HepG2 (cell line): ENCODE data around the gene CD44. TPM values are rescaled to one million over a fixed set of nuclear protein-coding genes. Genes with fewer than 3 reads are reported as not detected.
"Not testable (repeated sequence)": the region's sequence is repeated elsewhere in the genome, so short reads cannot be mapped to it uniquely, and the experiment has no call there.

Source experiments
- ATAC-seq: fragments of 200-7000 bp; cut with Tn5 transposase; 3 replicates; pipeline ENCODE4 v1.9.1; 2020; ENCODE audit warnings: mild to moderate bottlenecking, moderate library complexity
- BruUV-seq: library from RNA; stranded (reverse); fragments of 400-500 nt; replicated peaks from 2 replicates; lab custom pipeline; 2021; lab: Mats Ljungman, UMichigan
- CTCF ChIA-PET: fragments of 300-600 bp; formaldehyde crosslinking; extraction: SDS; loops from one replicate; lab custom pipeline; 2021; ENCODE audit warnings: low total read pairs, inconsistent platforms, low intra/inter-chr PET ratio; lab: Yijun Ruan, JAX
- POLR2A ChIA-PET: fragments of 350-600 bp; sonication (Branson Sonifier 250); formaldehyde crosslinking; loops from one replicate; lab custom pipeline; 2020; ENCODE audit warnings: antibody characterized with exemption, inconsistent platforms; lab: Yijun Ruan, JAX
- DNase-seq: peaks from one replicate; pipeline ENCODE4 v3.0.0-alpha.2; 2015; ENCODE audit warnings: low spot score
- FAIRE-seq: peaks from 3 replicates; lab custom pipeline; 2011; peaks lifted over from hg19 to GRCh38; lab: Jason Lieb, UNC
- H2AFZ ChIP-seq: one replicate; pipeline ENCODE4 v1.6.1; 2011; ENCODE audit warnings: low read length, inconsistent platforms
- H3K27ac ChIP-seq: fragments of 300-600 bp; 3 replicates; pipeline ENCODE4 v1.8.0; 2011; ENCODE audit warnings: mixed run types, mild to moderate bottlenecking, mixed read lengths, low read length, inconsistent platforms; ENCODE audit not compliant: insufficient read depth; ENCODE audit errors: extremely low read length
- H3K27me3 ChIP-seq, 2 experiments: fragments of 200-600 bp in 1 of 2; 2 replicates in 1 of 2; 3 replicates in 1 of 2; pipeline versions ENCODE4 v1.6.0 to v1.8.0; 2011; ENCODE audit warnings: low read length in 2 of 2, mild to moderate bottlenecking in 2 of 2, moderate library complexity in 2 of 2, inconsistent platforms in 1 of 2; ENCODE audit not compliant: insufficient read depth in 2 of 2, control insufficient read depth in 1 of 2
- H3K36me3 ChIP-seq, 2 experiments: fragments of 200-600 bp in 1 of 2; replicated peaks in 1 of 2; 2 replicates in 1 of 2; 3 replicates in 1 of 2; pipeline versions ENCODE4 v1.5.1 to v1.8.0; 2011; ENCODE audit warnings: low read length in 2 of 2, inconsistent platforms in 1 of 2; ENCODE audit not compliant: insufficient read depth in 2 of 2, control insufficient read depth in 1 of 2
- H3K4me1 ChIP-seq: 2 replicates; pipeline ENCODE4 v1.5.1; 2012; ENCODE audit warnings: low read length, inconsistent platforms; ENCODE audit not compliant: insufficient read depth
- H3K4me2 ChIP-seq: 2 replicates; pipeline ENCODE4 v1.6.0; 2011; ENCODE audit warnings: low read depth, low read length, inconsistent platforms
- H3K4me3 ChIP-seq, 3 experiments: fragments of 200-600 bp in 1 of 3; sonication (generic), shearing (Covaris generic) in 1 of 3; replicated peaks in 1 of 3; 2 replicates each; pipeline ENCODE4 v1.5.1; 2011 to 2016; ENCODE audit warnings: low read length in 3 of 3, inconsistent platforms in 2 of 3, low read depth in 2 of 3, mild to moderate bottlenecking in 2 of 3, control low read depth in 1 of 3, mixed read lengths in 1 of 3; ENCODE audit not compliant: insufficient read depth in 1 of 3
- H3K79me2 ChIP-seq: one replicate; pipeline ENCODE4 v1.6.1; 2011; ENCODE audit warnings: low read length, inconsistent platforms; ENCODE audit not compliant: insufficient read depth
- H3K9ac ChIP-seq: 2 replicates; pipeline ENCODE4 v1.6.0; 2011; ENCODE audit warnings: mild to moderate bottlenecking, low read depth, low read length, inconsistent platforms; ENCODE audit not compliant: insufficient read depth
- H3K9me3 ChIP-seq: 2 replicates; pipeline ENCODE4 v1.5.1; 2012; ENCODE audit warnings: mild to moderate bottlenecking, low read length
- H4K20me1 ChIP-seq: 2 replicates; pipeline ENCODE4 v1.6.0; 2011; ENCODE audit warnings: inconsistent platforms, mild to moderate bottlenecking, low read length, moderate library complexity; ENCODE audit not compliant: insufficient read depth
- ARNTL ChIP-seq: sonication (generic); formaldehyde crosslinking; IDR thresholded peaks from 2 replicates; pipeline ENCODE4 v1.4.0; 2020; ENCODE audit warnings: mild to moderate bottlenecking, missing genetic modification reagents
- KLF13 ChIP-seq: sonication (generic); formaldehyde crosslinking; IDR thresholded peaks from 2 replicates; pipeline ENCODE4 v1.4.0; 2020; ENCODE audit warnings: mild to moderate bottlenecking, missing genetic modification reagents
- SPEN ChIP-seq: sonication (generic); formaldehyde crosslinking; IDR thresholded peaks from 2 replicates; pipeline ENCODE4 v1.5.1; 2020; ENCODE audit warnings: low read depth, mild to moderate bottlenecking, missing genetic modification reagents
- ZBTB38 ChIP-seq: sonication (generic); formaldehyde crosslinking; IDR thresholded peaks from 2 replicates; pipeline ENCODE4 v1.5.1; 2020; ENCODE audit warnings: mild to moderate bottlenecking, missing genetic modification reagents
- ZNF773 ChIP-seq: sonication (generic); formaldehyde crosslinking; IDR thresholded peaks from 2 replicates; pipeline ENCODE4 v1.4.0; 2020; ENCODE audit warnings: missing genetic modification reagents, borderline replicate concordance
- WGBS: methylation state at CpG from one replicate; pipeline ENCODE4 v1.1.6; 2017; ENCODE audit warnings: low lambda C conversion rate; 5-methylcytosine and 5-hydroxymethylcytosine counted together
- in situ Hi-C: cut with HindIII; loops from 2 replicates; pipeline ENCODE4 v1.10.0; 2017; ENCODE audit warnings: low pct_unique_long_range_greater_than_20kb; ENCODE audit not compliant: extremely low pct_ligation_motif_present
- intact Hi-C: fragments of 100-400 bp; cut with micrococcal nuclease; formaldehyde crosslinking; loops from one replicate; pipeline ENCODE4 v1.10.0; 2022; ENCODE audit not compliant: unreplicated experiment
- polyA plus RNA-seq, 8 experiments: library from polyadenylated mRNA; depleted of rRNA in 3 of 8; stranded (reverse) in 7 of 8; unstranded in 1 of 8; fragments of >200 nt; fragmentation: Illumina TruSeq in 4 of 8; extraction: Trizol in 4 of 8; gene quantifications; 2 replicates each; pipeline versions ENCODE4 v1.2.1 to v1.2.3, GENCODE V29; 2011 to 2016; ENCODE audit warnings: low read depth in 4 of 8, missing spikeins in 1 of 8, mixed read lengths in 1 of 8; ENCODE audit not compliant: insufficient read depth in 1 of 8
- total RNA-seq, 5 experiments: library from RNA; depleted of rRNA; stranded (reverse); fragments of >200 nt; fragmentation: Illumina TruSeq; extraction: Trizol; gene quantifications; 2 replicates each; pipeline ENCODE4 v1.2.3, GENCODE V29; 2016; ENCODE audit warnings: low read depth in 1 of 5
- TF ChIP-seq, protein P1 (sequence below), 2 experiments: sonication (generic) in 1 of 2; formaldehyde crosslinking in 1 of 2; IDR thresholded peaks; 2 replicates each; pipeline versions ENCODE4 v1.4.0 to v1.6.1; 2018 to 2020; ENCODE audit warnings: missing genetic modification reagents in 2 of 2, borderline replicate concordance in 1 of 2, low read depth in 1 of 2, mild to moderate bottlenecking in 1 of 2, missing biosample characterization in 1 of 2
- TF ChIP-seq, protein P2 (sequence below): sonication (generic); formaldehyde crosslinking; IDR thresholded peaks from 2 replicates; pipeline ENCODE4 v1.5.0; 2020; ENCODE audit warnings: mild to moderate bottlenecking, missing genetic modification reagents

The CD44 gene
- total and polyA plus RNA-seq, 2 of the 13 experiments (the other 11 are each of a cell fraction or from before 2014, with no cell fraction given): 0.02 to 0.11 TPM

DNA sequence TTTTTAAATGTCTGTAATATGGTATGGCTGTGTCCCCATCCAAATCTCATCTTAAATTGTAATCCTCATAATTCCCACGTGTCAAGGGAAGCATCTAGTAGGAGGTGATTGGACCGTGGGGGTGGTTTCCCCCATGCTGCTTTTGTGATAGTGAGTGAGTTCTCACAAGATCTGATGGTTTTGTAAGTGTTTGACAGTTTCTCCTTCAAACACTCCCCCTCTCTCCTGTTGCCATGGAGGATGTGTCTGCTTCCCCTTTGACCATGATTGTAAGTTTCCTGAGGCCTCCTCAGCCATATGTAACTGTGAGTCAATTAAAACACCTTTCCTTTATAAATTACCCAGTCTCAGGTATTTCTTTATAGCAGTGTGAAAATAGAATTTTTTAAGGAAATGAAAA is 31.1 kb upstream of the CD44 start:
- Histone ChIP-seq H3K79me2 (no peaks in the 10 kb centered on the region), H3K27me3 (peaks cover 0 to 3% of the 10 kb centered on the region in 2 experiments; a peak in 2 of 5 replicates), H3K9ac (no peak overlapping the region), H2AFZ (no peak overlapping the region), H3K36me3 (no peaks in the 10 kb centered on the region), H4K20me1 (no peaks in the 10 kb centered on the region), H3K9me3 (no peaks in the 10 kb centered on the region), H3K27ac (no peak overlapping the region), H3K4me3 (no peak overlapping the region), H3K4me1 (no peaks in the 10 kb centered on the region), H3K4me2 (no peak overlapping the region)
- in situ Hi-C loops (no loop called here), intact Hi-C loops (no loop called here)
- ATAC-seq: no peak
- WGBS: 3% methylated on average over 2 of the region's 2 CpGs
- CTCF ChIA-PET: no interaction called here
- no TSS peak for BruUV-seq
- TF ChIP-seq ZNF773 (CRISPR knock-in tag) (no peak), SPEN (CRISPR knock-in tag) (no peak), ZBTB38 (CRISPR knock-in tag) (no peak), KLF13 (CRISPR knock-in tag) (no peak), ARNTL (CRISPR knock-in tag) (no peak)
- TF ChIP-seq, protein P1, sequence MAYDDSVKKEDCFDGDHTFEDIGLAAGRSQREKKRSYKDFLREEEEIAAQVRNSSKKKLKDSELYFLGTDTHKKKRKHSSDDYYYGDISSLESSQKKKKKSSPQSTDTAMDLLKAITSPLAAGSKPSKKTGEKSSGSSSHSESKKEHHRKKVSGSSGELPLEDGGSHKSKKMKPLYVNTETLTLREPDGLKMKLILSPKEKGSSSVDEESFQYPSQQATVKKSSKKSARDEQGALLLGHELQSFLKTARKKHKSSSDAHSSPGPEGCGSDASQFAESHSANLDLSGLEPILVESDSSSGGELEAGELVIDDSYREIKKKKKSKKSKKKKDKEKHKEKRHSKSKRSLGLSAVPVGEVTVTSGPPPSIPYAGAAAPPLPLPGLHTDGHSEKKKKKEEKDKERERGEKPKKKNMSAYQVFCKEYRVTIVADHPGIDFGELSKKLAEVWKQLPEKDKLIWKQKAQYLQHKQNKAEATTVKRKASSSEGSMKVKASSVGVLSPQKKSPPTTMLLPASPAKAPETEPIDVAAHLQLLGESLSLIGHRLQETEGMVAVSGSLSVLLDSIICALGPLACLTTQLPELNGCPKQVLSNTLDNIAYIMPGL (CRISPR knock-in tag; IDR thresholded peaks at IDR 0.05; ENCODE audit: borderline replicate concordance in 1 of 2, low read depth in 1 of 2): no peak
- TF ChIP-seq, protein P2, sequence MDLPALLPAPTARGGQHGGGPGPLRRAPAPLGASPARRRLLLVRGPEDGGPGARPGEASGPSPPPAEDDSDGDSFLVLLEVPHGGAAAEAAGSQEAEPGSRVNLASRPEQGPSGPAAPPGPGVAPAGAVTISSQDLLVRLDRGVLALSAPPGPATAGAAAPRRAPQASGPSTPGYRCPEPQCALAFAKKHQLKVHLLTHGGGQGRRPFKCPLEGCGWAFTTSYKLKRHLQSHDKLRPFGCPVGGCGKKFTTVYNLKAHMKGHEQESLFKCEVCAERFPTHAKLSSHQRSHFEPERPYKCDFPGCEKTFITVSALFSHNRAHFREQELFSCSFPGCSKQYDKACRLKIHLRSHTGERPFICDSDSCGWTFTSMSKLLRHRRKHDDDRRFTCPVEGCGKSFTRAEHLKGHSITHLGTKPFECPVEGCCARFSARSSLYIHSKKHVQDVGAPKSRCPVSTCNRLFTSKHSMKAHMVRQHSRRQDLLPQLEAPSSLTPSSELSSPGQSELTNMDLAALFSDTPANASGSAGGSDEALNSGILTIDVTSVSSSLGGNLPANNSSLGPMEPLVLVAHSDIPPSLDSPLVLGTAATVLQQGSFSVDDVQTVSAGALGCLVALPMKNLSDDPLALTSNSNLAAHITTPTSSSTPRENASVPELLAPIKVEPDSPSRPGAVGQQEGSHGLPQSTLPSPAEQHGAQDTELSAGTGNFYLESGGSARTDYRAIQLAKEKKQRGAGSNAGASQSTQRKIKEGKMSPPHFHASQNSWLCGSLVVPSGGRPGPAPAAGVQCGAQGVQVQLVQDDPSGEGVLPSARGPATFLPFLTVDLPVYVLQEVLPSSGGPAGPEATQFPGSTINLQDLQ (CRISPR knock-in tag): no peak
- FAIRE-seq: no peak
- POLR2A ChIA-PET: no interaction called here
- no peak for DNase-seq

DNA sequence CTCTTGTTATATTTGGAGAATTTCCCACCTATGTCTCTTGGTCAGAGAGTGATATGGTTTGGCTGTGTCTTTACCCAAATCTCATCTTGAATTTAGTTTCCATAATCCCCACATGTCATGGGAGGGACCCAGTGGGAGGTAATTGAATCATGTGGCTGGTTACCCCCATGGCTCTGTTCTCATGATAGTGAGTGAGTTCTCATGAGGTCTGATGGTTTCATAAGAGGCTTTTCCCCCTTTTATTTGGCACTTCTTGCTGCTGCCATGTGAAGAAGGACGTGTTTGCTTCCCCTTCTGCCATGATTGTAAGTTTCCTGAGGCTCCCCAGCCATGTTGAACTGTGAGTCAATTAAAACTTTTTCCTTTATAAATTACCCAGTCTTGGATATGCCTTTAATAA is 30.6 kb upstream of the CD44 start:
- 0% methylated on average over 1 of the region's 1 CpG for WGBS
- intact Hi-C loops, ATAC-seq: not testable (repeated sequence)

More for the DNA sequence above, 30.6 kb upstream of the CD44 start:
- in situ Hi-C loops, H3K4me3 ChIP-seq, H3K79me2 ChIP-seq, DNase-seq, H3K9ac ChIP-seq, H3K27me3 ChIP-seq, BruUV-seq, H3K36me3 ChIP-seq, FAIRE-seq, H2AFZ ChIP-seq, POLR2A ChIA-PET, H3K9me3 ChIP-seq, H3K27ac ChIP-seq, H4K20me1 ChIP-seq, CTCF ChIA-PET, H3K4me2 ChIP-seq, H3K4me1 ChIP-seq: not testable (repeated sequence)
